Right atrium auricular region (tissue), 2 donors: ENCODE measurements around the gene TRIOBP. TPM values are rescaled to one million over a fixed set of nuclear protein-coding genes. Genes with fewer than 3 reads are reported as not detected.

ENCODE experiments used
- DNase-seq: peaks from one replicate; pipeline ENCODE4 v3.0.0-alpha.2; 2019; ENCODE audit warnings: low spot score
- H3K27ac ChIP-seq, 2 donors: fragments of 200-600 bp; sonication (generic); 1 replicate in 1 of 2; 2 replicates in 1 of 2; pipeline ENCODE4 v1.5.1; 2016 to 2019
- H3K27me3 ChIP-seq, 2 donors: fragments of 200-600 bp; sonication (generic); one replicate each; pipeline versions ENCODE4 v1.5.1 to v1.6.0; 2017 to 2019
- H3K36me3 ChIP-seq: fragments of 200-600 bp; sonication (generic); one replicate; pipeline ENCODE4 v1.5.1; 2016
- H3K4me1 ChIP-seq, 2 donors: fragments of 200-600 bp; sonication (generic); one replicate each; pipeline versions ENCODE4 v1.5.1 to v1.6.0; 2017 to 2019
- H3K4me3 ChIP-seq, 2 donors: fragments of 200-600 bp; sonication (generic); 1 replicate in 1 of 2; 2 replicates in 1 of 2; pipeline ENCODE4 v1.5.1; 2017 to 2019; ENCODE audit warnings: mild to moderate bottlenecking in 1 of 2, moderate library complexity in 1 of 2
- H3K9me3 ChIP-seq, 2 donors: fragments of 200-600 bp; sonication (generic); one replicate each; pipeline ENCODE4 v1.5.1; 2019
- CTCF ChIP-seq, 2 donors: fragments of 200-600 bp; sonication (generic); IDR thresholded peaks; one replicate each; pipeline ENCODE4 v1.5.1; 2019; ENCODE audit warnings: antibody characterized with exemption in 2 of 2
- total RNA-seq, 2 donors: library from RNA; depleted of rRNA; stranded (reverse); fragments of >200 nt; gene quantifications; one replicate each; pipeline ENCODE4 v1.1.0, GENCODE V29; 2016

TRIOBP gene
- total RNA-seq, 2 donors from 2014 or later, result 108 to 118 TPM

DNA sequence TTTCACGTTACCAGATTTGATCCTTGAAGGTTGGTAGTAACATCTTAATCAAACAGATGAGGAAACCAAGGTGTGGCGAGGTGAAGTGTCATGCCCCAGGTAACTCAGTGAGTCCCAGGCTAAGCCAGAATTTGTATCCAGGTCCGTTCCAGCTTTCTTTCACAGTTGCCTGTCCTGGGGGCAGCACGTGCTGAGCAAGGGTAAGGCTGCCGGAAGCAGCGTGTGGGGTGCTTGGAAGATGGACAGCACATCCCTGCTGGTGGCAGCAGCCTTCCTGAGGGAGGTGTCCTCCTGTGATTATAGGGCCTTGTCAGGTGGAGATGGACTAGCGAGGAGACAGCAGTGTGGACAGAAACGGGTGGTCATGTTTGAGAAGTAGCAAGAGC, 50.9 kb downstream of the TRIOBP start:
- peak overlapping the region; percentile 97 for H3K27ac ChIP-seq
- DNase-seq, result no peak
- no peaks in the 10 kb centered on the region for H3K9me3 ChIP-seq
- peaks cover 0 to 73% of the 10 kb centered on the region in 2 donors for H3K4me1 ChIP-seq
- peak overlapping the region; percentile 8 to 95 for H3K4me3 ChIP-seq
- H3K36me3 ChIP-seq, result no peaks in the 10 kb centered on the region
- H3K27me3 ChIP-seq, result no peaks in the 10 kb centered on the region
- TF ChIP-seq CTCF (IDR thresholded peaks at IDR 0.05), result no peak

- no peaks in the 10 kb centered on the region for H3K27me3 ChIP-seq
- H3K9me3 ChIP-seq, result no peaks in the 10 kb centered on the region
- H3K27ac ChIP-seq, result peak overlapping the region; percentile 97
- no peak for DNase-seq
- no peaks in the 10 kb centered on the region for H3K36me3 ChIP-seq
- H3K4me3 ChIP-seq, result no peak overlapping the region
- H3K4me1 ChIP-seq, result peaks cover 0 to 78% of the 10 kb centered on the region in 2 donors
- TF ChIP-seq CTCF (IDR thresholded peaks at IDR 0.05), result no peak
Measured at GRCh38 chr22:37748659-37749058, 51.8 kb downstream of the TRIOBP start.

- H3K4me3 ChIP-seq, result no peak overlapping the region
- DNase-seq, result no peak
- peak overlapping the region; percentile 97 for H3K27ac ChIP-seq
- no peak for TF ChIP-seq CTCF (IDR thresholded peaks at IDR 0.05)
- H3K9me3 ChIP-seq, result no peaks in the 10 kb centered on the region
- no peaks in the 10 kb centered on the region for H3K27me3 ChIP-seq
- peaks cover 0 to 83% of the 10 kb centered on the region in 2 donors for H3K4me1 ChIP-seq
- no peaks in the 10 kb centered on the region for H3K36me3 ChIP-seq
Measured at GRCh38 chr22:37749226-37749625, 52.4 kb downstream of the TRIOBP start.

- Histone ChIP-seq H3K9me3 (no peaks in the 10 kb centered on the region), H3K36me3 (peaks cover 8% of the 10 kb centered on the region), H3K27me3 (no peaks in the 10 kb centered on the region), H3K27ac (peak overlapping the region; percentile 97), H3K4me1 (peaks cover 0 to 81% of the 10 kb centered on the region in 2 donors), H3K4me3 (no peak overlapping the region)
- DNase-seq, result peak; percentile 76
- no peak for TF ChIP-seq CTCF (IDR thresholded peaks at IDR 0.05)
Measured at GRCh38 chr22:37749831-37750595, 53.2 kb downstream of the TRIOBP start.

GRCh38 chr22:37750596-37751162, 53.8 kb downstream of the TRIOBP start:
- no peak for TF ChIP-seq CTCF (IDR thresholded peaks at IDR 0.05)
- H3K36me3 ChIP-seq, result peaks cover 14% of the 10 kb centered on the region
- peak overlapping the region; percentile 97 for H3K27ac ChIP-seq
- H3K4me1 ChIP-seq, result peaks cover 0 to 75% of the 10 kb centered on the region in 2 donors
- no peak overlapping the region for H3K4me3 ChIP-seq
- no peaks in the 10 kb centered on the region for H3K27me3 ChIP-seq
- DNase-seq, result no peak
- H3K9me3 ChIP-seq, result no peaks in the 10 kb centered on the region
